GM12875 (cell line): Measurements from ENCODE around the gene PYDC2.

Source experiments
- H3K4me3 ChIP-seq: one replicate; pipeline ENCODE4 v1.5.1; 2011; ENCODE audit warnings: low read depth, low read length, control low read depth
- CTCF ChIP-seq: IDR thresholded peaks from 2 replicates; pipeline ENCODE4 v1.5.1; 2011; ENCODE audit warnings: low read depth, mild to moderate bottlenecking, control low read depth, inconsistent platforms, low read length, moderate library complexity, borderline replicate concordance; ENCODE audit not compliant: insufficient read depth

Gene PYDC2

GRCh38 chr3:191484461-191484860 lies 23.5 kb downstream of the PYDC2 start:
- no peak overlapping the region for H3K4me3 ChIP-seq
- no peak for TF ChIP-seq CTCF

- no peak for TF ChIP-seq CTCF
- H3K4me3 ChIP-seq, result no peak overlapping the region
Observed at GRCh38 chr3:191492601-191493000, 31.6 kb downstream of the PYDC2 start.

- H3K4me3 ChIP-seq, result no peak overlapping the region
- no peak for TF ChIP-seq CTCF
Observed at GRCh38 chr3:191493336-191493735, 32.4 kb downstream of the PYDC2 start.

- TF ChIP-seq CTCF, result no peak
- H3K4me3 ChIP-seq, result no peak overlapping the region
Observed at GRCh38 chr3:191499307-191500080, 38.5 kb downstream of the PYDC2 start.

DNA sequence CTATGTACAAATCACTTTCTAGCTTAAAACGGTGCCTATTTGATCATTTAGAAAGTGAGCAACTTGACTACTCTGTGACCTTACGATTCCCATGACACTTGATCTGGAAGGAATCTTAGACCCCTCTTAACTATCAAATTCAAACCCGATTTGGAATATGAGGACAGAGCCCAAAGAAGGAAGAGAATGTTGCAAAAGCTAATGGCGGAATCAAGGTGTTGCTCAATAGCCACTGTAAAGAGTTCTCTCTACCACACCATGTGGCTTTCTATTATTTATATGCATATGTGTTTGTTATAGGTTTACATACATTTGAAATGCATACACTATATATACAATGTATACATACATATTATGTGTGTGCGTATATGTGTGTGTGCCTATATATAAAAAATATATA lies 39.9 kb downstream of the PYDC2 start:
- TF ChIP-seq CTCF, result no peak
- no peak overlapping the region for H3K4me3 ChIP-seq

DNA sequence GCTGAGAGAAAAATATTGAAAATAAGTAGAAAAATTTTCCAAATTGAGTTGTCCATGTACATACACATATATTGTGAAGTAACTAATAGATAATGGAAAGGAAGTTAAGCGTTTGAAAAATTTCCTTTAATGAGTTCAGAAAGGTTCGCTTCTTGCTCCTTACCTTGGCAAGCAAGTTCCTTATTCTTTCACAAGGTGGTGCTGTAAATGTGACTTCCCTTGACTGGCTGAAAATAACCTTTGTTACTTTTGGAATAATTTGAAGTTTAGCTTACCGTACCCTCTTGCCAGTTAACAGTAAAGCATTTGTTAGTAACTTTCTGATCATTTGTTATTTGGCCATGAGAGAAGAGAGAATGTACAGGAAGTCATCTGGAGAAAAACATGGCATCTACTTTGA lies 41.6 kb downstream of the PYDC2 start:
- no peak overlapping the region for H3K4me3 ChIP-seq
- peak; percentile 22; the same call in 1 of the 2 replicates for TF ChIP-seq CTCF

- H3K4me3 ChIP-seq, result no peak overlapping the region
- no peak for TF ChIP-seq CTCF
Observed at GRCh38 chr3:191509078-191509477, 48.1 kb downstream of the PYDC2 start.
